Erythroblast (primary cell): ENCODE measurements around the gene TMC3.

Experiments used
- DNase-seq, 2 experiments: peaks; one replicate each; lab custom pipeline; 2025; lab: John Stamatoyannopoulos, UW
- GATA1 ChIP-seq: IDR thresholded peaks from 2 replicates; pipeline ENCODE4 v1.6.1; 2011; ENCODE audit warnings: low read depth, mild to moderate bottlenecking, control low read depth, low read length, moderate library complexity
- POLR2A ChIP-seq: IDR thresholded peaks from 2 replicates; pipeline ENCODE4 v1.6.1; 2011; ENCODE audit warnings: mild to moderate bottlenecking, low read length

Gene TMC3

GRCh38 chr15:81285461-81285860 is 88.6 kb downstream of the TMC3 start:
- DNase-seq = no peak
- TF ChIP-seq POLR2A = no peak
- TF ChIP-seq GATA1 = no peak

GRCh38 chr15:81284256-81285031 is 89.6 kb downstream of the TMC3 start:
- TF ChIP-seq POLR2A (no peak), GATA1 (no peak)
- DNase-seq = no peak

GRCh38 chr15:81282911-81283310 is 91.1 kb downstream of the TMC3 start:
- TF ChIP-seq GATA1 (no peak), POLR2A (no peak)
- no peak for DNase-seq

GRCh38 chr15:81282606-81282895 is 91.5 kb downstream of the TMC3 start:
- TF ChIP-seq POLR2A = no peak
- TF ChIP-seq GATA1 = no peak
- DNase-seq = no peak

- DNase-seq = no peak
- TF ChIP-seq GATA1 (no peak), POLR2A (no peak)
Measured at GRCh38 chr15:81281766-81282605, 92.0 kb downstream of the TMC3 start.

GRCh38 chr15:81281456-81281735 is 92.6 kb downstream of the TMC3 start:
- TF ChIP-seq POLR2A (no peak), GATA1 (no peak)
- DNase-seq = no peak
